ENCODE results near the gene BAIAP2L1.
"Not testable (repeated sequence)": the region's sequence is repeated elsewhere in the genome, so short reads cannot be mapped to it uniquely, and the experiment has no call there.

BAIAP2L1 gene

DNA sequence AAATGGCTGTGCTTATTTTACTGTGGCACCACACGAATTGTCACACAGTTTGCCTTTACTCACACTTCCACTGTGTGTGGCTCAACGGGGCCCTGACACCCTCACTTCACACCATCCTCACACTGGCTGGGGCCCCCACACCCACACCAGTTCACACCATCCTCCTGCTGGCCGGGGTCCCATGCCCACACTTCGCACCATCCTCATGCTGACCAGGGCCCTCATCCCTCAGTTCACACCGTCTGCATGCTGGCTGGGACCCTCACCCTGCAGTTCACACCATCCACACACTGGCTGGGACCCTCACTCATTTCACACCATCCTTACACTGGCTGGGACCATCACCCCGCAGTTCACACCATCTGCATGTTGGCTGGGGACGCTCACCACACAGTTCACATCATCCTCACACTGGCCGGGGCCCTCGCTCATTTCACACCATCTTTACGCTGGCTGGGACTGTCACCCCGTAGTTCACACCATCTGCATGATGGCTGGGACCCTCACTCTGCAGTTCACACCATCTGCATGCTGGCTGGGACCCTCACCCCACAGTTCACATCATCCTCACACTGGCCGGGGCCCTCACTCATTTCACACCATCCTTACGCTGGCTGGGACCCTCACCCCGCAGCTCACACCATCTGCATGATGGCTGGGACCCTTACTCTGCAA lies 83.4 kb downstream of the BAIAP2L1 start:
- no peak for DNase-seq

GRCh38 chr7:98315994-98316527 lies 84.8 kb downstream of the BAIAP2L1 start:
- DNase-seq: not testable (repeated sequence)

- no peak for DNase-seq
Measured at GRCh38 chr7:98315318-98315993, 85.4 kb downstream of the BAIAP2L1 start.

- DNase-seq: no peak
Measured at GRCh38 chr7:98314469-98314868, 86.4 kb downstream of the BAIAP2L1 start.

DNA sequence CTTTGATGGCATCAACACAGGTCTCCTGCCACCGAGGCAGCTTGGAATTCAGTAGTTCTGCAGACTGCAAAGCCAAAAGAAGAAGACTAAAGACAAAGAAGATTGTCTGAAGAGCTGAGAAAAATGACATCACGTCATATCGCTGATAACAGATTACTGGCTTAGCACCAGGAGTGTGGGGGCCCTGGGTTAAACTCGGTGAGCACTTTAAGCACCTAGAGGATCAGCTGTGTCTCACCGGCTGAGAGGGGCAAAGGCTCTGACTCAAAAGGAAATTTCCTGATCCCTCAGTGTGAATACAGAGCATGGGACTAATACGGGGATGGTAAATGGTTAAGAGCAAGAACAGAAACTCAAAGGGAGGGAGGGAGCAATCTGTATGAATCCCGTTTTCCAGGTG lies 88.7 kb downstream of the BAIAP2L1 start:
- DNase-seq: no peak

GRCh38 chr7:98309566-98309965 lies 91.3 kb downstream of the BAIAP2L1 start:
- DNase-seq: no peak

GRCh38 chr7:98307971-98308466 lies 92.9 kb downstream of the BAIAP2L1 start:
- DNase-seq: no peak

GRCh38 chr7:98305951-98306535 lies 94.8 kb downstream of the BAIAP2L1 start:
- DNase-seq: no peak

DNA sequence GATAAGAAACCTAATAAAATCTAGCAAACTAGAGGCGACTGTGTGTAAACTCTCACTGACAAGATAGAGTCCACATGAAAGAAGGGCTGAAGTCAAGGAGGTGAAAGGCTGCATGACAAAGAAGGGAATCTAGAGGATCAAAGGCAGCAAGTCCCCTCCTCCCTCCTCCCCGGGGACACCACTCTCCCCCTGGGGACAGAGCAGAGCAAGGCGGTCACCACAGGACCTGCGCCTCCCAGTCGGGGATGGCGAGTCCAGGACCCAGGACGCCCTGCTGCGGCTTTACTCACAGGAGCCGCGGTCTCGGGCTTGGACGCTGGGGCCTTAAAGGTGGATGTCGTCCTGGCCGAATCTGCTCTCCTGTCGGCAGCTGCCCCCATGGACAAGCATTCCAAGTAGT lies 97.0 kb downstream of the BAIAP2L1 start:
- DNase-seq: no peak

GRCh38 chr7:98303176-98303865 lies 97.6 kb downstream of the BAIAP2L1 start:
- DNase-seq: no peak

DNA sequence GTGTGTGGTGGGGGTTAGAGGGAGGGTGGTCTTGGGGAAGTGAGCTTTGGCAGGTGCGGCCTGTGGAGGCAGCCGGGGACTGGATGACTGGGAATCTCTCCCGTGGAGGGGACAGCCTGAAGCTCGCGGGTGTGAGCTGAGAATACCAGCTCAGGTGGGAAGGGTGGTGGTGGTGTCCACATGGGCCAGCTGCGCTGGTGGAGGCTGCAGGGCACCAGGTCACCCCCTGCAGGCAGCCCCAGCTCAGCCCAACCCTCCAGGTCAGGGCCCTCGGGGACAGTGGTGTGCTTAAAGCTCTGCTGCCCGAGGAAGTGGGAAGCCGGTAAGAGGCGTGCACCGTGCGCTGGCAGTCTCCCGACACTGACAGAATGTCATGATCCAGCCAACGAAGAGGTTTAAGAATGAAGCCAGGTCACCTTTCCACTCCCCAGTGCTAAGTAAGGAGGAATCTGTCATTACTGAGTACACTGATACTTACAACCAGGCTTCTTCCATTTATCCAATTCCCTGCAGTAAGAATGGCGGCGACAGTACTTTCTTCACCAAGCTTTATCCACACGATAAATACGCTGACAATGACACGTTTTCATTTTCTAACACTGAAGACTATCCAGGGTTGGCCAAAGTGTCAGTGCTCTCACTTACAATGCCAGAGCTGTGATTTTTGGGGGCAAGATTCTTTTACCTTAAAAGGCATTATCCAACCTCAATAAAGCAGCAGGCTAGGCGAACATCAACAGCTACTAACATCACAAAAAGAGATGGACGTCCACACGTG lies 99.0 kb downstream of the BAIAP2L1 start:
- DNase-seq: no peak

- no peak for DNase-seq
Measured at GRCh38 chr7:98300595-98301372, 100.1 kb downstream of the BAIAP2L1 start.

GRCh38 chr7:98297626-98298286 lies 103.1 kb downstream of the BAIAP2L1 start:
- DNase-seq: no peak

- no peak for DNase-seq
Measured at GRCh38 chr7:98296833-98297232, 104.1 kb downstream of the BAIAP2L1 start.

- no peak for DNase-seq
Measured at GRCh38 chr7:98295467-98296192, 105.3 kb downstream of the BAIAP2L1 start.

DNA sequence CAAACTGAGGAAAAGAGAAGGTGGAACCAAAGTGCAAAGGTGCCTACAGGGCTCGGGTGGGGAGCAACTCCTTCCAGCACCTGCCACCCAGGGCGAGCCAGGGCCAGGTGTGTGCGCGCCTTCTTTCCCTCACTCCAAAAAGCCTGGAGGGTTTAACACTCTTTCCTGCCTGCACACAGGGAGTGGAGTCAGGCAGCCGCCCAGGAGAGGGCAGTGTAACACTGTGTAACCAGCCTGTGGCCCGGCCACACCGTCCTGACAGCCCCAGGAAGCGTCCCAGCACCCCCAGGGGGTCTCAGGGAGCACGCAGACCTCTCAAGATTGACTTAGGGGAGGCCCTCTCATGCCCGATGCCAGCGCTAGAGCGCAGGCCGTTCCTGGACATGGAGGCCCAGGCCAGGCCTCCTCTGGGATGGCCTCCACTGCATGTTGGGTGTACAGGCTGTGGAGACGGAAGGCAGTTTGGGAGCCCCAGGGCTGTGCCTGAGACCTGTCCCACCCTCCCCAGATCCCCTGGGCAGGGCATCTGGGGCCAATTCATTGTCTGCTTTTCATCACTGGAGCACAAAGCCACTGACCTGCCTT lies 106.0 kb downstream of the BAIAP2L1 start:
- no peak for DNase-seq

DNA sequence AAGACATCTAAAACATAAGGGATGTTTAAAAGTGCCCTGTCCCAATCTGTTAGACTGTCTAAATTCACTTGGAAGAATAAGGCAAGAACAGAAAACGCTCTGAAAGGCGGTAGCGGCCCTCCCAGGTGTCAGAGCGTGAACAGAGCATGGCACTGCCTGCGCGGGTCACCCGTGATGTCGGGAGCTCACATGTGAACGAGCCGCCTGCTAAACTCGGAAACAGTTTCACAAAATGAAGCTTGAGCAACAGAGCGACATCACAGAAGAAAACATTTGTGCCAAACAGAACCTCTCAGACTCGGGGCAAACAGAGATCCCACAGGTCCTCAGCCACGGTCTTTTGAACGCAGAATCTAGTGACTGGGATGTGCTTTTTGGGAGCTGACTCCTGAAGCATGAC lies 106.6 kb downstream of the BAIAP2L1 start:
- DNase-seq: no peak

DNA sequence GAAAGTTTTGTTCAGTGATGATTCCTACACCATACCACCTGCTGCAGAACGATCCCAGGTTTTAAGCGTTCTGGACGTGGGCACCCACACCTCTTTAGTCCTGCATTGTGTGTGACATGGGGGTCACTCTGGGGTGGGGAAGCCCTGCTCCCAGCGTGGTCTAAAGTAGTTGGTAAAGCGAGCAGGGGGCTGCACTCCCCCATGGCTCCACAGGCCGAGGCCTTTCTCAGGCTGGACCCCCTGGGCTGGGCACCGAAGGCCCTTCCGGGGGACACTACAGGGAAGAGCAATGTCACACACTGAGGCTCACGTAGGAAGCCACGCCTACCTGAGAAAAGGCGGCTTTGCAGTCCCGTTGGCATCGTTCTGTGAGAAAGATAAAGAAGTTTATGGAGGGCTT lies 107.1 kb downstream of the BAIAP2L1 start:
- DNase-seq: no peak

DNA sequence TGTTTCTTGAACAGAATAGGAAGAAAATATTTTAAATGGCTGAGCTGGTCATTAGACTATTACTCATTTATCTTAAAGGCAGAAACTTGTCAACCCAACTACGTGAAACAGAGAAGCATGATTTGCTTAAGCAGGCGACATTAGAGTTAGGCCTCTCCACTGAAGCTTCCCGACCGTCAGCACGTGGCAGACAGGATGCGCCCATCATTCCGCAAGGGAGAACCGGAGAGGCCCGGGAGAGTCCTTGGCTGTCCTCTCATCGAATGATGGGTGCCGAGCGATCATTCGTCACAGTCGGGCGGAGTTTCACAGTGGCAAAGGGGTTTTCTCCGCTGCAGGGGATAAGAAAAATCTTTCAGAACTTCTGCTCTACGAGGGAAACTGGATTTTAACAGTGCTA lies 107.6 kb downstream of the BAIAP2L1 start:
- DNase-seq: no peak

DNA sequence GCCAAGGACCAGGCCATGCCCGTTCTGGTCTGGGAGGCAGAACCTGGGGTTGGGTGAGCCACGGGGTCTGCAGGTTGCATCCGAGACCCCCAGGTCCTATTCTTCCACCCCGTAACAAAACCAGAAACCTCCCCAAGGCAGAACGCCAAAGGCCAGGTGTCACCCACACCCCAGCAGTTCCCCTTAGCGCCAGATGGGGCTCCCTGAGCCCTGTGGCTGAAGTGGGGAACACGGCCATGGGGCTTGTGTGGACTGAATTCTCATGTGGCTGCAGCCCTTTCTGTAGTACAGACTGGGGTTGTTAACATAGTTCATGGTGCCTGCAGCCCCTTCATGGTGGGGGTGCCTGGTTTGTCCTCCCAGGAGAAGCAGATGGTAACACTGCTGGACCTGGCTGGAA lies 109.2 kb downstream of the BAIAP2L1 start:
- DNase-seq: no peak
